Measurements from ENCODE around the gene FHOD1.
A peak's percentile ranks its signal among the peaks of the same experiment; 100 is the strongest.

Gene FHOD1

DNA sequence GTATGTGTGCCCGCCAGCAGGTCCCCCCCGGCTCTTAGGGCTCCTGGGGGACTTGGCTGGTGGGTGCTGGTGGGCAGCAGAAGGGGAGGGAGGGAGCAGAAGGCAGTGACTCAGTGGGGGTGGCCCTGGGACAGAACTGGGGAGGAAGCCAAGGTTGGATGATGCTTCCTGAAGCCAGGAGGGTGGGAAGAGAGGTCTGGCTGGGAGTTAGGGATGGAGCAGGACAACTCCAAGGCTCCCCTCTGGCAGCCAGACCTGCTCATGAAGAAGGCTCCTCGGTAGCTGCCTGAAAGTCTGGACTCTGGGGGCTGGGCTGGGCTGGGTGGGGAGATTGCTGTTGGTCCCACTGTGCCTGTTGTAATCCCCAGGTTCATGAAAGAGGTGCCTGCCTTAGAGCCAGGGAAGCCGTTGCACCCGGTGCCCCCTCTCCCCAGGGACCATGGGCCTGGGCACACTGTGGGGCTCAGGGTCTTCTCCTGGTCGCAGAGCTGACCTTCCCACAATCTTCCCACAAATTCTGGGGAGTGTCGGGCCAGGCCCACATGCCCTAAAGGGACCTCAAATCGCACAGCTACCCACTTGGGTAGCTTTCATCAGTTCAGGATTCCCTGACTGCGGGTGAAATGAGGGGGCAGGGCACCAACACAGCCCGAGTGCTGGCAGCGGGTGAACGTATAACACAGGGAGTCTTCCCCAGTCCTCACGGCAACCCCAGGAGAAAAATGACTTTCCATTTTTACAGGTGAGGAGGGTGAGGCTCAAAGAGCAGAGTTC is 30.9 kb upstream of the FHOD1 start:
- DNase-seq (ENCODE audit: low spot score) = no peak

GRCh38 chr16:67277294-67277998 is 30.2 kb upstream of the FHOD1 start:
- DNase-seq (ENCODE audit: low spot score) = no peak

DNA sequence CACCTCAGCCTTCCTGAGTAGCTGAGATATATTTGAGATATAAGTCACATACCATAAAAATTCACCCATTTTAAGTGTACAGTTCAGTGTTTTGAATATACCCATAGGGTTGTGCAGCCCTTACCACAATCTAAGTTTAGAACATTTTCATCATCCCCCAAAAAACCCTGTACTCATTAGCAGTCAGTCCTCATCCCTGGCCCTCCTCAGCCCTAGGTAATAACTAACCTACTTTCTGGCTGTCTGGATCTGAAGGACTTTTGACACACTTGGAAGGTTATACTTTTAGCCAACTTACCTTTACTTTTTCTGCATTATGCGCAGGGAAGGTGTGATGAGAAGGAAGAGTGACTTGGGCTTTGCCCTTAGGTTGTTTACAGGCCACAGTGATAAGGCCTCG is 28.0 kb upstream of the FHOD1 start:
- DNase-seq (ENCODE audit: low spot score) = no peak

DNA sequence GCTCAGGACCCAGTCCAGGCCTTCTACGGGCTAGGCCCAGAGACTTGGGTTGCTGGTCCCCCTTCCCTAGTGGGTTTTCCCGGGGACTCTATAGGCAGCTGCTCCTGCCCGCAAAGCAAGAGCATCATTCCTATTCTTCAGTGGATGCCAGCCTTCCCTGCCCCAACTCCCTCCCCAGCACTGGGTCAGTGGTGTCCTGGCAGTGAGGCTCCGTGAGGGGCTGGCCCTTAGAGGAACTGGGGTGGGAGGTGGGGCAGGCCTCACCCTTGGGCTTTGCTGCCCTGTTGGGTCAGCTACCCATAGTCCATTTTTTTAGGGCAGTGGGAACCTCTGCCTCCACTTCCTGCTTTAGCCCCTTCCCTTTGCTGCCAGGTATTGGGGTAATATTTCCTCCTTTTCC is 24.2 kb upstream of the FHOD1 start:
- no peak for DNase-seq (ENCODE audit: low spot score)

DNA sequence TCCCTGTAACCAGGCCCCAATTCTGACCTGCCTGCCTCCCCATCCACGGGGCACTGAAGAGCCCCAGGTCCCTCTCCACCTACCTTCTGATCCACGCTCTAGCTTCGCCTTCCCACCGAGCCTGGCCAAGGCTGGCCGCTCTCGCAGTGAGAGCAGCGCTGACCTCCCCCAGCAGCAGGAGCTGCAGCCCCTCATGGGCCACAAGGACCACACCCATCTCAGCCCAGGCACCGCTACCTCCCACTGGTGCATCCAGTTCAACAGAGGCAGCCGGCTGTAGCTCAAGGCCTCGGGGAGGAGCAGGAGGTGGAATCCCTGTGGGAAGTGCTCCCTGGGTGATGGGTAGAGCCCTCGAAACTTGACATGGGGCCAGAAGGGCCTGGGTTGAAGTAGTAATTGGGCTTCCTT is 23.7 kb upstream of the FHOD1 start:
- DNase-seq (ENCODE audit: low spot score) = no peak

GRCh38 chr16:67269766-67270165 is 22.5 kb upstream of the FHOD1 start:
- no peak for DNase-seq (ENCODE audit: low spot score)

DNA sequence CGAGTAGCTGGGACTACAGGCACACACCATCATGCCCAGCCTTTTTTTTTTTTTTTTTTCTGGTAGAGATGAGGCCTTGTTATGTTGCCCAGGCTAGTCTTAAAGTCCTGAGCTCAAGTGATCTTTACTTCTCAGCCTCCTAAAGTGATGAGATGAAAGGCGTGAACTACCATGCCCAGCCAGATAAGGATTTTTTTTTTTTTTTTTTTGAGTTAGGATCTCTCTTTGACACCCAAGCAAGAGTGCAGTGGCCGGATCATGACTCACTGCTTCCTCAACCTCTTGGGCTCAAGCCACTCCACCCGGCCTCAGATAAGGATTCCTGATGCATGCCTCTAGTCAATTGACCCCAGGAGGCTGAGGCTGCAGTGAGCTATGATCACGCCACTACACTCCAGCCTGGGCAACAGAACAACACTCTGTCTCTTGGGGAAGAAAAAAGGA is 20.9 kb upstream of the FHOD1 start:
- no peak for DNase-seq (ENCODE audit: low spot score)

DNA sequence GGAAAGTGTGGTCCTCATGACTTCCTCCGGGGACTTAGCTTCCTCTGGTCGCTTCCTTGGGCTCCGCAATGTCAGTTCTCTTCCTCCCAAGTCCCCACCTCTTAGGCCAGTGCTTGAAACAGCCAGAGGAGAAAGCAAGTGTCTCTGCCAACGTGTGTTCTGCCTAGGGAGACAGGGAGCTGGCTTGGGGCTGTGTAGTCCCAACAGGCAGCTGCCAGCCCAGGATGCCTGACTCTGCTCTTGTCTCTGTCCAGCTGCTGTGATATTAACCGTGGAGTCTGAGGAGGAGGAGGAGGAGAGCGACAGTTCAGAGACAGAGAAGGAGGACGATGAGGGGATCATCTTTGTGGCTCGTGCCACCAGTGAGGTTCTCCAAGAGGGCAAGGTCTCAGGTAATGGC is 18.6 kb upstream of the FHOD1 start:
- DNase-seq (ENCODE audit: low spot score) = no peak

GRCh38 chr16:67264866-67265265 is 17.6 kb upstream of the FHOD1 start:
- DNase-seq (ENCODE audit: low spot score) = no peak

GRCh38 chr16:67264277-67264676 is 17.0 kb upstream of the FHOD1 start:
- no peak for DNase-seq (ENCODE audit: low spot score)

- no peak for DNase-seq (ENCODE audit: low spot score)
Measured at GRCh38 chr16:67263201-67263600, 15.9 kb upstream of the FHOD1 start.

- peak; percentile 72 for DNase-seq (ENCODE audit: low spot score)
Measured at GRCh38 chr16:67260426-67261063, 13.3 kb upstream of the FHOD1 start.

DNA sequence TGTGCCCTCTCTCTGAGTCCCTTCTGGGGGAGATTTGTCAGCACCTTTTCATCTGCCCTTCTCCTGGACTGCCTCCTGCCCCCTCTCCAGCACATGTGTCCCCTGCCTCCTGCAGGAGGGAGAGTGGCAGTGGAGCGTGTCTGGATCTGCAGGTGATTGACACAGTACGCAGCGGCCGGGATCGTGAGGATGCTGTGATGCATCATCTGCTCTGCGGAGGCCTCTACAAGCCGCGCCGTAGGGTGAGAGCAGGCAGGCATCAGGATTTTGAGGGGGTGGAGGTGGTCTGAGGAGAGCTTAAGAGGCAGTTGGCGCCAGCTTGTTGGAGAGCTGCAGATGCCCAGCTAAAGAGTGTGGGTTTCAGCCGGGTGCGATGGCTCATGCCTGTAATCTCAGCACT is 12.4 kb upstream of the FHOD1 start:
- no peak for DNase-seq (ENCODE audit: low spot score)

DNA sequence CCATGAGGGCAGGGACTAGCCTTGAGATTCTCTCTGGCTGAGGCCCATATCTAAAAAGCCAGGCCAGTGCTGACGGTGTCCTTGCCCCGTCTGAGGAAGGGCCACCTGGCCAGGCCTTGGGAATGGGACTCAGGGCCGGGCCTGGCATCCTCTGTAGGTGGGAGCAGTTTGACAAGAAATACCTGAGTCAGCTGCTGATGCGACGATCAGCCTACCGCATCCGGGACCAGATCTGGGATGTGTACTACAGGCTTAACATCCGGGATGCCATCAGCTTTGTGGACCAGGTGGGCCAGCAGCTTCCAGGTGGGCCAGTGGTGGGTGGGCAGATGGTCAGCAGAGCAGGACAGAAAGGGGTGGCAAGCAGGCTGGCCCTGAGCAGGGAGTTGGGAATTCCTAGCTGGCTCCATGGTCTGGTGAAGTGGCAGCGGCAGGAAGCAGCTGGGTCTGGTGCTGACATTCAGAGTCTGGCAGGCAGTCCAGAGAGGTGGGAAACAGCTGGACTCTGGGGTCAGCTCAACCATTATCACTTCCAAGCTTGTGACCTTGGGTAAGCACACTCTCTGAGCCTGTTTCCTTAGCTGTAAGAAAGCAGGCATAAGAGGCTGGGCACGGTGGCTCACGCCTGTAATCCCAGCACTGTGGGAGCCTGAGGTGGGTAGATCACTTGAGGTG is 11.0 kb upstream of the FHOD1 start:
- DNase-seq (ENCODE audit: low spot score) = no peak

DNA sequence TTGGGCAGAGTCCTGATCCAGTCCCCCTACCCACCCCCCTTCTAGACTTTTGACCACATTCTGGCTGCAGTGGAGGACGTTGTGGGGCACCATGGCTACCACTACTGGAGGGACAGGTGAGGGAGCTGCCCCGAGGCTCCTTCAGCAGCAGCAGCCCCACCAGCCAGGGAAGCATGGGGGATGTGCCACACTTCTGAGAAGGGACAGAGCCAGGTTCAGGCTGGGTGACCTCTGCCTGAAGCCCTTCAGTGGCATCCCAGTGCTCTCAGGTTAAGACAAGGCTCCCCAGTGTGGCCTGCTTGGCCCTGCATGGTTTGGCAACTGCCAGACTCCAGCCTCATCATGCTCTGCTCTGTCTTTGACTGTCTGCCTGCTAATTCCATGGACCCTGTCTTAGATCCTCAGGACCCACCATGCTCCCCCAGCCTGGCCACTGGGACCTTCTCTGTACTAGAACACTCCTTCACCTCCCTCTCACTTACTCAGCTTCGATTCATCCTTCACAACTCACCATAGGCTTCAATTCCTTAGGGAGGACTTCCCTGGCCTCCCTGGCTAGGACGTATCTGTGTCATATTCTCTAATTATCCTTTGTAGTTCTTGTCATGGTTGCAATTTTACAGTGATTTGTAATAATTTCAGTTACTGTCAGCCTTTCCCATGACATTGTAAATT is 10.3 kb upstream of the FHOD1 start:
- no peak for DNase-seq (ENCODE audit: low spot score)

DNA sequence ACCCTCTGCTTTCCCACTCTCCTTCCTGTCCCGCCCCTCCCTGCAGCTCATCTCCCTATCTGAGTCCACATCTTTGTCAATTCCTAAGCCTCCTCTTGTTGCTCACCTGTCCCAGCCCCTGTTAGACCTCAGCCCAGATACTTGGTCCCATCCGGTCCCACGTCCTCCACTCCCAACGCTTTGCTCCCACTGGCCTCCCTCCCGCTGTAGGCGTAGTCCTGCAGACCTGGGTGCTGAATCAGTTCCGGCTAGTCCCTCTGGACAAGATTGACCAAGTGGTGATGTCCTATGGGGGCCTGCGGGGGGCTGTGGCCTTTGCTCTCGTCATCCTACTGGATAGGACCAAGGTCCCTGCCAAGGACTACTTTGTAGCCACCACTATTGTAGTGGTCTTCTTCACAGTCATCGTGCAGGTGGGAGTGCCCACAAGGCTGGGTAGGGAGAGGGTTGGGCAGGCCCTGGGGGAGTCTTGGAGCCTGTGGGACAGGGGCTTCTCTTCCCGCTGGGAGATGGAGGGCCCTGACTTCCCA is 9.5 kb upstream of the FHOD1 start:
- no peak for DNase-seq (ENCODE audit: low spot score)

DNA sequence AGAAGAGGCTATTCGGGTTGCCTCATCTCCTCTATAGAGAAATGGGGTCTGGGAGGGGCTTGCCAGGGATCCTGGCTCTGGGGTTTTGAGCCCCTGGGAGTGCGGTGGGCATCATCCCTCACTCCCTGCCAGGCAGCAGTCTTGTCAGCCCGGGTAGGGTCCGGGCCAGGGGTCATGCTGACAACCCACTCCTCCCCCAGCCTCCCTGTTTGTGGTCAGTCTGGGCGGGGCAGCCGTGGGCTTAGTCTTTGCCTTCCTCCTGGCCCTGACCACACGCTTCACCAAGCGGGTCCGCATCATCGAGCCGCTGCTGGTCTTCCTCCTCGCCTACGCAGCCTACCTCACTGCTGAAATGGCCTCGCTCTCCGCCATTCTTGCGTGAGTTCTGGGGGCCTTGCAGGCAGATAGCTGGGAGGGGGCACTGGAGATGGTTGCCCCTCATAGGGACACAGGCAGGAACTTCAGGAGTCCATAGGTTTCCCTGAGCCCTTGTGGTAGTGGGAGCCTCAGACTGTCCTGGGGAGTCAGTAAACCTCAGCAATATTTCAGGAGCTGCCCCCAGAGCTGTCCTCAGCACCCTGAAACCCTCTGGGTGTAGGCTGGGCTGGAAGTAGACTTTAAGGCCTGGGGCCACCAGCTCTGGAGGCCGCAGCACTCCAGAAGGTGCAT is 8.4 kb upstream of the FHOD1 start:
- no peak for DNase-seq (ENCODE audit: low spot score)

- DNase-seq (ENCODE audit: low spot score) = no peak
Measured at GRCh38 chr16:67254801-67255552, 7.7 kb upstream of the FHOD1 start.

GRCh38 chr16:67252609-67253497 is 5.6 kb upstream of the FHOD1 start:
- DNase-seq (ENCODE audit: low spot score) = no peak
